ENCODE data around the gene PEAR1.

PEAR1 gene

DNA sequence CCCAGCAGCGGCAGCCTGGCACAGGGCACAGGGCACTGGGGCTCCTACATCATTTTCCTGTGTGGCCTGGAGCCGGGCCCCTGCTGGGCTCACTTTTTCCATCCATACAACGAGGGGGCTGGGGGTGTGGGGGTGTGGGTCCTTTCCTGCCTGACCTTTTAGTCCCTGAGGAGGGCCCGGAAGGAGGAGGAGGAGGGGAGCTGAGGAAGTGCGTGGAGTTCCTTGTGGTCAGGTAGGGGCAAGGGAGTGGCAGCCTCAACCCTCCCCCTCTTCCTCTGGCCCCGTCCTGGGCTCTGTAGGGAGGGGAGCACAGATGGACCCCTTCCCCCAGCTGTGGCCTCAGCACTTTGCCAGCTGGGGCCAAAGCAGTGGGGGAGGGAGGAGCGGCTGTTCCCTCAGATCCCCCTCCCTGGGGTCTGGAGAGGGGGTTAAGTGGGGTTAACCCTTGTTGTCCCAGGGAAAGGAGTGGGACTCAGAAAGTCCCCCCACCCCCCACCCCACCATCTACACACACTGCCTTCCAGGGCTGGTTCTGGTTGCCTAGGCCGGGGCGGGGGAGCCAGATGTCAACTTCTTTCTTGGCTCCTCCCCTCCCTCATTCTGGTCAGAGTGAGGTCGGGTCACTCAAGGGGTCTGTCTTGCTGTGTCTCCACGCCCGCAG, 27.1 kb upstream of the PEAR1 start:
- no peaks in the 10 kb centered on the region for H3K9me3 ChIP-seq (ENCODE audit: control insufficient read depth in 5 of 5, low read length in 5 of 5)
- H3K27me3 ChIP-seq (ENCODE audit: control insufficient read depth in 5 of 5, insufficient read depth in 4 of 5, low read length in 5 of 5): peaks cover under 1 to 50% (median 42%) of the 10 kb centered on the region in 5 donors
- H3K4me3 ChIP-seq (ENCODE audit: low read depth in 1 of 5, low read length in 5 of 5): no peak overlapping the region
- no peak overlapping the region for H3K27ac ChIP-seq (ENCODE audit: low read depth, low read length)
- H3K36me3 ChIP-seq (ENCODE audit: control insufficient read depth in 5 of 5, insufficient read depth in 5 of 5, low read length in 5 of 5): no peaks in the 10 kb centered on the region
- H3K9ac ChIP-seq (ENCODE audit: low read length in 5 of 5): no peak overlapping the region
- no peaks in the 10 kb centered on the region for H3K4me1 ChIP-seq (ENCODE audit: control insufficient read depth in 5 of 5, insufficient read depth in 5 of 5, low read length in 5 of 5)

DNA sequence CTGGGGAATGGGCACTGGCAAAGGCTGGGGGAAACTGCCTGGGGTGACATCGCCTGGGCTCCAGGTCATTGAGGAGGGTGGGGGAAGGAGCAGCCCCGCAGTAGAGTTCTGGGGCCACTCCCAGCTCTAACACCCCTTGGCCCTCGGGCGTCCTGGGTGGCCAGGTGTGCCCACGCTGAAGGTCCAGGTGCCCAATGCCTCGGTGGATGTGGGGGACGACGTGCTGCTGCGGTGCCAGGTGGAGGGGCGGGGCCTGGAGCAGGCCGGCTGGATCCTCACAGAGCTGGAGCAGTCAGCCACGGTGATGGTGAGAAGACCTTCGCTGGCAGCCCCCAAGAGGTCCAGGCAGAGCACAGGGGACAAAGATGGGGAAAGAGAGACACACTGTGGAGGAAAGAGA, 25.2 kb upstream of the PEAR1 start:
- no peak overlapping the region for H3K9ac ChIP-seq (ENCODE audit: low read length in 5 of 5)
- no peaks in the 10 kb centered on the region for H3K4me1 ChIP-seq (ENCODE audit: control insufficient read depth in 5 of 5, insufficient read depth in 5 of 5, low read length in 5 of 5)
- H3K4me3 ChIP-seq (ENCODE audit: low read depth in 1 of 5, low read length in 5 of 5): no peak overlapping the region
- H3K9me3 ChIP-seq (ENCODE audit: control insufficient read depth in 5 of 5, low read length in 5 of 5): no peaks in the 10 kb centered on the region
- no peaks in the 10 kb centered on the region for H3K36me3 ChIP-seq (ENCODE audit: control insufficient read depth in 5 of 5, insufficient read depth in 5 of 5, low read length in 5 of 5)
- peaks cover 0 to 31% (median 23%) of the 10 kb centered on the region in 5 donors for H3K27me3 ChIP-seq (ENCODE audit: control insufficient read depth in 5 of 5, insufficient read depth in 4 of 5, low read length in 5 of 5)
- H3K27ac ChIP-seq (ENCODE audit: low read depth, low read length): no peak overlapping the region

DNA sequence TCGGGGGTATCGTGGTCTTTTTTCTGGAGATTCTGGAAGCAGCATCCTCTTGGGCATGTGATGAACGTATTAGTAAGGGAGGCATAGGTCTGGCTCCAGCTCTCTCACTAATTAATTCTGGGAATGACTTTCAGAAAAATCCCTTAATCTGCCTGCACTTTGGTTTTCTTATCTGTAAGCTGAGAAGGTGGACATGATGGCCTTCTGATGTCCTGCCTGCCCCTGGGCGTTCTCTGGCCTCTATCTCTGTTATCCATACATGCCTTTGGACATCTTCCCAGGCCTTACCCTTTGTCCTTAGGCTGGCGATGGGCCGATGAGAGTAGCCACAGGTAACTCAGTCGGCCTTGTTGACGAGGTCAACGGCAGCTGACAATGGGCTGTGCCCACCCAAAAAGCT, 24.1 kb upstream of the PEAR1 start:
- Histone ChIP-seq H3K27me3 (ENCODE audit: control insufficient read depth in 5 of 5, insufficient read depth in 4 of 5, low read length in 5 of 5) (peaks cover 4 to 20% (median 16%) of the 10 kb centered on the region in 5 donors), H3K4me1 (ENCODE audit: control insufficient read depth in 5 of 5, insufficient read depth in 5 of 5, low read length in 5 of 5) (no peaks in the 10 kb centered on the region), H3K36me3 (ENCODE audit: control insufficient read depth in 5 of 5, insufficient read depth in 5 of 5, low read length in 5 of 5) (no peaks in the 10 kb centered on the region), H3K27ac (ENCODE audit: low read depth, low read length) (no peak overlapping the region), H3K9me3 (ENCODE audit: control insufficient read depth in 5 of 5, low read length in 5 of 5) (no peaks in the 10 kb centered on the region), H3K9ac (ENCODE audit: low read length in 5 of 5) (no peak overlapping the region), H3K4me3 (ENCODE audit: low read depth in 1 of 5, low read length in 5 of 5) (no peak overlapping the region)

DNA sequence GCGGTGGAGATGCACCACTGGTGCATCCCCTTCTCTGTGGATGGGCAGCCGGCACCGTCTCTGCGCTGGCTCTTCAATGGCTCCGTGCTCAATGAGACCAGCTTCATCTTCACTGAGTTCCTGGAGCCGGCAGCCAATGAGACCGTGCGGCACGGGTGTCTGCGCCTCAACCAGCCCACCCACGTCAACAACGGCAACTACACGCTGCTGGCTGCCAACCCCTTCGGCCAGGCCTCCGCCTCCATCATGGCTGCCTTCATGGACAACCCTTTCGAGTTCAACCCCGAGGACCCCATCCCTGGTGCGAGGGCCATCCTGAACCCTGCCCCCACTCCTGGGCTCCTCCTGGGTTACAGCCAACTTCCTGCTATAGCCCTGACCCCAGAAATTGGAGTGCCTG, 19.9 kb upstream of the PEAR1 start:
- Histone ChIP-seq H3K4me3 (ENCODE audit: low read depth in 1 of 5, low read length in 5 of 5) (no peak overlapping the region), H3K4me1 (ENCODE audit: control insufficient read depth in 5 of 5, insufficient read depth in 5 of 5, low read length in 5 of 5) (no peaks in the 10 kb centered on the region), H3K9ac (ENCODE audit: low read length in 5 of 5) (no peak overlapping the region), H3K27ac (ENCODE audit: low read depth, low read length) (no peak overlapping the region), H3K9me3 (ENCODE audit: control insufficient read depth in 5 of 5, low read length in 5 of 5) (no peaks in the 10 kb centered on the region), H3K36me3 (ENCODE audit: control insufficient read depth in 5 of 5, insufficient read depth in 5 of 5, low read length in 5 of 5) (no peaks in the 10 kb centered on the region), H3K27me3 (ENCODE audit: control insufficient read depth in 5 of 5, insufficient read depth in 4 of 5, low read length in 5 of 5) (peaks cover 5 to 18% (median 10%) of the 10 kb centered on the region in 5 donors)

DNA sequence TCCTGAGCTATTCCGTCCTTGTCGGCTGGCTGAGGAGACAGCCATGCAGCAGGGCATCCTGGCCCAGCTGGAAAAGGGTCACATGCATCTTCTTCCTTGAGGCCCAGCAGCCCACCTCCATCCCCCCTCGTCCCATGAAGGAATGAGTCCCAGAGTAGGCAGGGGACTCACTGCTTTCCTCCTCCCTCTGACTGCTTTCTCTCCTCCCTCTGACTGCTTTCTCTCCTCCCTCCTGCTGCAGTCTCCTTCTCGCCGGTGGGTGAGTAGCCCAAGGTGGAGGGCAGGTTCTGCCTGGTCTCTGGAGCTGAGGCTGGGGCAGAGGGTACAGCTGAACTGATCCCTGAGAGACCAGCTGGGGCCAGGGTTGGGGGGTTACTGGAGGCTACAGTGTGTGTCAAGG, 19.4 kb upstream of the PEAR1 start:
- no peaks in the 10 kb centered on the region for H3K36me3 ChIP-seq (ENCODE audit: control insufficient read depth in 5 of 5, insufficient read depth in 5 of 5, low read length in 5 of 5)
- H3K9me3 ChIP-seq (ENCODE audit: control insufficient read depth in 5 of 5, low read length in 5 of 5): no peaks in the 10 kb centered on the region
- no peak overlapping the region for H3K4me3 ChIP-seq (ENCODE audit: low read depth in 1 of 5, low read length in 5 of 5)
- no peaks in the 10 kb centered on the region for H3K4me1 ChIP-seq (ENCODE audit: control insufficient read depth in 5 of 5, insufficient read depth in 5 of 5, low read length in 5 of 5)
- H3K27me3 ChIP-seq (ENCODE audit: control insufficient read depth in 5 of 5, insufficient read depth in 4 of 5, low read length in 5 of 5): peaks cover 6 to 18% (median 10%) of the 10 kb centered on the region in 5 donors
- H3K27ac ChIP-seq (ENCODE audit: low read depth, low read length): no peak overlapping the region
- no peak overlapping the region for H3K9ac ChIP-seq (ENCODE audit: low read length in 5 of 5)

DNA sequence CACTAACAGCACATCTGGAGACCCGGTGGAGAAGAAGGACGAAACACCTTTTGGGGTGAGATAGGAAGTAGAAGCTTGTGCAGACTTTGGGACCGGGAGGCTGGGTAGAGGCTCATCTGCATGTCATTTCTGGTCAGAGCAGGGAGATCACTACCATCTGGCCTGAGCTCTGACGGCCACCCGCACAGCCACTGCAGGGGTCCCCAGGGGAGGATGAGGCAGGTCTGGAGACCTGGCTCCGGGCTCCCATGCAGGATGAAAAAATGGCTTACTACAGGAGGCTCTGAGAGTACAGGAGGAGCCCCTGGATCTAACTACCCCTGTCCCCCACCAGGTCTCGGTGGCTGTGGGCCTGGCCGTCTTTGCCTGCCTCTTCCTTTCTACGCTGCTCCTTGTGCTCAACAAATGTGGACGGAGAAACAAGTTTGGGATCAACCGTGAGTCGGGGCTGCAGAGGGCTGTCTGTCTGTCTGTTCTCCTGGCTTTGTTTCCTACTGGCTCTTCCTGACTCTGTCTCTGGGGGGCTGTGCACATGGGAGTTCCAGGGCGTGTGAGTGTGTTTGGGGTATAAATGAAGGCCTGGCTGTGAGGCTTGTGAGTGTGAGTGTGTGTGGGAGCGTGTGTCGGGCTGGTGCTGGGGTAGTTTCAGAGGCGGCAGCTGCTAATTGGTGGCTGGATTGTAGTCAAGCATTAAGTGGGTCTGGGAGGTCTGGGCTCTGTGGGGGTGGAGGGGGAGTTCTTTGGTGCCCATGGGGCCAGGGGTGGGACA, 18.8 kb upstream of the PEAR1 start:
- Histone ChIP-seq H3K27me3 (ENCODE audit: control insufficient read depth in 5 of 5, insufficient read depth in 4 of 5, low read length in 5 of 5) (peaks cover 7 to 18% (median 10%) of the 10 kb centered on the region in 5 donors), H3K4me3 (ENCODE audit: low read depth in 1 of 5, low read length in 5 of 5) (no peak overlapping the region), H3K27ac (ENCODE audit: low read depth, low read length) (no peak overlapping the region), H3K4me1 (ENCODE audit: control insufficient read depth in 5 of 5, insufficient read depth in 5 of 5, low read length in 5 of 5) (no peaks in the 10 kb centered on the region), H3K9me3 (ENCODE audit: control insufficient read depth in 5 of 5, low read length in 5 of 5) (no peaks in the 10 kb centered on the region), H3K9ac (ENCODE audit: low read length in 5 of 5) (no peak overlapping the region), H3K36me3 (ENCODE audit: control insufficient read depth in 5 of 5, insufficient read depth in 5 of 5, low read length in 5 of 5) (no peaks in the 10 kb centered on the region)

DNA sequence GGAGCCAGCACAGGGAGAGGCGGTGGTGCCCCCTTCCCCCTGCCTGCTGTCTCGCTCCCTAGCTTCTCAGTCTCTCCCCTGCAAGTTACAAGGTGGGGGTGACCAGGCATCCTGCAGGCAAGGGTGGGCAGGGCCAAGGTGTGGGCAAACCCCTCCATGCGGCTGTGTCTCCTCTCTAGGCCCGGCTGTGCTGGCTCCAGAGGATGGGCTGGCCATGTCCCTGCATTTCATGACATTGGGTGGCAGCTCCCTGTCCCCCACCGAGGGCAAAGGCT, 18.2 kb upstream of the PEAR1 start:
- Histone ChIP-seq H3K36me3 (ENCODE audit: control insufficient read depth in 5 of 5, insufficient read depth in 5 of 5, low read length in 5 of 5) (no peaks in the 10 kb centered on the region), H3K27ac (ENCODE audit: low read depth, low read length) (no peak overlapping the region), H3K9ac (ENCODE audit: low read length in 5 of 5) (no peak overlapping the region), H3K27me3 (ENCODE audit: control insufficient read depth in 5 of 5, insufficient read depth in 4 of 5, low read length in 5 of 5) (peaks cover 7 to 18% (median 10%) of the 10 kb centered on the region in 5 donors), H3K9me3 (ENCODE audit: control insufficient read depth in 5 of 5, low read length in 5 of 5) (no peaks in the 10 kb centered on the region), H3K4me3 (ENCODE audit: low read depth in 1 of 5, low read length in 5 of 5) (no peak overlapping the region), H3K4me1 (ENCODE audit: control insufficient read depth in 5 of 5, insufficient read depth in 5 of 5, low read length in 5 of 5) (no peaks in the 10 kb centered on the region)

DNA sequence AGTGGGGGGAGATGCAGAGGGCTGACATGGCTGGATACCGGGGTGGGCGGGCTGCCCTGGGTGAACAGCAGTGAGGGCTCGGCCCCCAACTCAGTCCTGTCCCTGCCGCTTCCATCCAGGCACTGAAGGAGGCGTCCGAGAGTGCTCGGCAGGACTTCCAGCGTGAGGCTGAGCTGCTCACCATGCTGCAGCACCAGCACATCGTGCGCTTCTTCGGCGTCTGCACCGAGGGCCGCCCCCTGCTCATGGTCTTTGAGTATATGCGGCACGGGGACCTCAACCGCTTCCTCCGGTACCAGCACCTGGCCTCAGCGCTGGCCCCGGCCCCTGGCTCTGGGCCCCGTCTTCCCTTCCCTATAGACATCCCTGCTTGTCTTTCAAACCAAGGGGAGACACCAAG, 17.2 kb upstream of the PEAR1 start:
- Histone ChIP-seq H3K27ac (ENCODE audit: low read depth, low read length) (no peak overlapping the region), H3K36me3 (ENCODE audit: control insufficient read depth in 5 of 5, insufficient read depth in 5 of 5, low read length in 5 of 5) (no peaks in the 10 kb centered on the region), H3K9me3 (ENCODE audit: control insufficient read depth in 5 of 5, low read length in 5 of 5) (no peaks in the 10 kb centered on the region), H3K27me3 (ENCODE audit: control insufficient read depth in 5 of 5, insufficient read depth in 4 of 5, low read length in 5 of 5) (peaks cover 8 to 23% (median 10%) of the 10 kb centered on the region in 5 donors), H3K4me3 (ENCODE audit: low read depth in 1 of 5, low read length in 5 of 5) (no peak overlapping the region), H3K4me1 (ENCODE audit: control insufficient read depth in 5 of 5, insufficient read depth in 5 of 5, low read length in 5 of 5) (no peaks in the 10 kb centered on the region), H3K9ac (ENCODE audit: low read length in 5 of 5) (no peak overlapping the region)

DNA sequence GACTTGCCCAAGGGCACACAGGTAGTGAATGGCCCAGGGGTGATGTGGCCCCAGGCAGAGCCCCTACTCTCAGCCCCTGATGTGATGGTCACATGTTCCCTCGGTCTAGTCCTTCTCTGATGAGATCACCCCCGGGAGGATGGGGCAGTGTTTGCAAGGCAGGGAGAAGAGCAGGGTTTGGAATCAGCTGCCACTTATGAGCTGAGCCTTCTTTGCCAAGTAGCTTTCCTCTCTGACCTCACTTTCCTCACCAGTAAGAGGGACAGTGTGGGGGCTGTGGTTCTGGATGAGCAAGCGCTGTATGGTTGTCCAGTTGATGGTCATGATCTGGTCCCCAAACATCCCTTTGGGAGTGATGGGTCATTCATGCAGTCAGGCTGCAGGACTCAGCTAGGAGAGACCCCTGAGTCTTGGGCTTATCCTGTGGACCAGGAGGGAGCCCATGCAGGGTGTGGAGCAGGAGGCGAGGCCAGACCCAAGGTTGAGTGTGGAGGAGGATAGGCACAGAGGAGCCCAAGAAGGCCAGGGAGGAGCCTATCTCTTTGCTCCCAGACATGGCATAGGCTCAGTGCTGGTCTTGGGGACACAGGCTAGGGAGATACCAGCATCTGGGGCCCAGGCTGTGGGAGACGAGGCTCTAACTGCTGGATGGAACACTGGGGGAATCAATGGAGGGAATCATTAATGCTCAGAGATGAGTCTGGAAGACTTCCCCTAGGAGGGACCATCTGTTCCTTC, 15.9 kb upstream of the PEAR1 start:
- Histone ChIP-seq H3K9ac (ENCODE audit: low read length in 5 of 5) (no peak overlapping the region), H3K27ac (ENCODE audit: low read depth, low read length) (no peak overlapping the region), H3K36me3 (ENCODE audit: control insufficient read depth in 5 of 5, insufficient read depth in 5 of 5, low read length in 5 of 5) (no peaks in the 10 kb centered on the region), H3K9me3 (ENCODE audit: control insufficient read depth in 5 of 5, low read length in 5 of 5) (no peaks in the 10 kb centered on the region), H3K4me3 (ENCODE audit: low read depth in 1 of 5, low read length in 5 of 5) (no peak overlapping the region), H3K4me1 (ENCODE audit: control insufficient read depth in 5 of 5, insufficient read depth in 5 of 5, low read length in 5 of 5) (no peaks in the 10 kb centered on the region), H3K27me3 (ENCODE audit: control insufficient read depth in 5 of 5, insufficient read depth in 4 of 5, low read length in 5 of 5) (peaks cover 8 to 32% (median 16%) of the 10 kb centered on the region in 5 donors)

DNA sequence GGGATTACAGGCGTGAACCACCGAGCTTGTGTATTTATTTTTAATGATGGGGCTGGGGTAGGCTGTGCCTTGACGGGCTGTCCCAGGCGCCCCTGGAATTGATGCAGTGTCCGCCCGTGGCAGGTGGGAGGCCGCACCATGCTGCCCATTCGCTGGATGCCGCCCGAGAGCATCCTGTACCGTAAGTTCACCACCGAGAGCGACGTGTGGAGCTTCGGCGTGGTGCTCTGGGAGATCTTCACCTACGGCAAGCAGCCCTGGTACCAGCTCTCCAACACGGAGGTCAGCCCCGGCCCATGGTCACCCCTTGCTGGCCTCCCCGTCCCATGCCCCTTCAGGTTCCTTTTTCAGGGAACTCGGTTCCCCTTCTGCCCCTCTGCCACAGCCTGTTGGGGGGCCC, 13.6 kb upstream of the PEAR1 start:
- H3K4me1 ChIP-seq (ENCODE audit: control insufficient read depth in 5 of 5, insufficient read depth in 5 of 5, low read length in 5 of 5): no peaks in the 10 kb centered on the region
- H3K9ac ChIP-seq (ENCODE audit: low read length in 5 of 5): no peak overlapping the region
- no peak overlapping the region for H3K4me3 ChIP-seq (ENCODE audit: low read depth in 1 of 5, low read length in 5 of 5)
- H3K27ac ChIP-seq (ENCODE audit: low read depth, low read length): no peak overlapping the region
- no peaks in the 10 kb centered on the region for H3K36me3 ChIP-seq (ENCODE audit: control insufficient read depth in 5 of 5, insufficient read depth in 5 of 5, low read length in 5 of 5)
- H3K27me3 ChIP-seq (ENCODE audit: control insufficient read depth in 5 of 5, insufficient read depth in 4 of 5, low read length in 5 of 5): peaks cover 10 to 42% (median 26%) of the 10 kb centered on the region in 5 donors
- H3K9me3 ChIP-seq (ENCODE audit: control insufficient read depth in 5 of 5, low read length in 5 of 5): no peaks in the 10 kb centered on the region

Data from subcutaneous abdominal adipose tissue (tissue), 5 donors.